DOHH2 (cell line): ENCODE results near the gene ZNF284.

Experiments used
- H3F3A ChIP-seq: fragments of 200-600 bp; sonication (generic), shearing (Covaris generic); 2 replicates; pipeline ENCODE4 v1.6.0; 2016; ENCODE audit warnings: antibody characterized with exemption, mild to moderate bottlenecking; ENCODE audit not compliant: control insufficient read depth, insufficient read depth
- H3K27ac ChIP-seq: fragments of 200-600 bp; sonication (generic); 2 replicates; pipeline ENCODE4 v1.5.1; 2014; ENCODE audit warnings: low read depth, mild to moderate bottlenecking, low read length, moderate library complexity
- H3K27me3 ChIP-seq: fragments of 200-600 bp; sonication (generic); 2 replicates; pipeline ENCODE4 v1.6.1; 2014; ENCODE audit warnings: mild to moderate bottlenecking, low read length, mixed read lengths; ENCODE audit not compliant: control insufficient read depth
- H3K36me3 ChIP-seq: fragments of 200-600 bp; sonication (generic); 2 replicates; pipeline ENCODE4 v1.6.1; 2014; ENCODE audit warnings: mild to moderate bottlenecking, low read length, moderate library complexity, mixed read lengths; ENCODE audit not compliant: control insufficient read depth
- H3K4me1 ChIP-seq: fragments of 200-600 bp; sonication (generic); 2 replicates; pipeline ENCODE4 v1.6.1; 2014; ENCODE audit warnings: mild to moderate bottlenecking, low read length, mixed read lengths; ENCODE audit not compliant: control insufficient read depth
- H3K4me2 ChIP-seq: fragments of 200-600 bp; sonication (generic); 2 replicates; pipeline ENCODE4 v1.6.0; 2014; ENCODE audit warnings: mild to moderate bottlenecking, low read length, moderate library complexity
- H3K4me3 ChIP-seq: fragments of 200-600 bp; sonication (generic); 2 replicates; pipeline ENCODE4 v1.5.1; 2014; ENCODE audit warnings: mild to moderate bottlenecking, low read length, mixed read lengths
- H3K79me2 ChIP-seq: fragments of 200-600 bp; sonication (generic); 2 replicates; pipeline ENCODE4 v1.6.1; 2014; ENCODE audit warnings: mild to moderate bottlenecking, low read length, mixed read lengths; ENCODE audit not compliant: control insufficient read depth
- H3K9me2 ChIP-seq: fragments of 200-600 bp; sonication (generic); replicated peaks from 2 replicates; pipeline ENCODE4 v1.6.1; 2014; ENCODE audit warnings: mild to moderate bottlenecking, low read length, mixed read lengths; ENCODE audit not compliant: control insufficient read depth
- H3K9me3 ChIP-seq: fragments of 200-600 bp; sonication (generic); 2 replicates; pipeline ENCODE4 v1.6.1; 2014; ENCODE audit warnings: antibody characterized with exemption, low read length, mixed read lengths; ENCODE audit not compliant: control insufficient read depth, insufficient read depth
- H4K20me1 ChIP-seq: fragments of 200-600 bp; sonication (generic); 2 replicates; pipeline ENCODE4 v1.6.0; 2014; ENCODE audit warnings: low read depth, mild to moderate bottlenecking, antibody characterized with exemption, low read length, moderate library complexity; ENCODE audit not compliant: control insufficient read depth, insufficient read depth
- EZH2phosphoT487 ChIP-seq: fragments of 200-600 bp; sonication (generic); IDR thresholded peaks from 2 replicates; pipeline ENCODE4 v1.6.1; 2017; ENCODE audit warnings: borderline replicate concordance, mild to moderate bottlenecking, antibody characterized with exemption, low read length, moderate library complexity, mixed read lengths
- TF ChIP-seq, protein P1 (sequence below): fragments of 200-600 bp; sonication (generic); IDR thresholded peaks from one replicate; pipeline ENCODE4 v1.5.1; 2014; ENCODE audit warnings: antibody characterized with exemption, mild to moderate bottlenecking, low read depth, low read length; ENCODE audit not compliant: poor library complexity, severe bottlenecking

Gene ZNF284

DNA sequence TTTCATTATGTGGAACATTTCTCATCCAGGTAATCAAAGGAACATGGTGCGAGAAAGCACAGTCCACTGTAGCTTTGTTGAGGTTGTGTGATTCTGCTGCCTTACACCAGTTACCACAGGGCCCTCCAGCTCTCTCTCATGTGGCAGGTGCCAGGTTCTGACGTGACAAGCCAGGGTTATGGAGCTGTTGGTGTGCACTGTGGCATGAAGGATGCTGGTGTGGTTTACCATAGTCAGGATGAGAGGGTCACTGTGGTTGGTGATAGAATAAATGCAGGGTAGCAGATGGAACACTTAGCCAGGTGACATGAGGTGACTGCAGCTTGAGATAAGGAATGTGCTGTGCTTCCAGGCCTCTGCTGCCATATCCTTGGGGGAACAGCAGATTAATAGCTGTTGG is 12.7 kb upstream of the ZNF284 start:
- H3K9me3 ChIP-seq = peaks cover 10% of the 10 kb centered on the region; the same call in 1 of the 2 replicates
- no peak for TF ChIP-seq EZH2phosphoT487
- TF ChIP-seq, protein P1, sequence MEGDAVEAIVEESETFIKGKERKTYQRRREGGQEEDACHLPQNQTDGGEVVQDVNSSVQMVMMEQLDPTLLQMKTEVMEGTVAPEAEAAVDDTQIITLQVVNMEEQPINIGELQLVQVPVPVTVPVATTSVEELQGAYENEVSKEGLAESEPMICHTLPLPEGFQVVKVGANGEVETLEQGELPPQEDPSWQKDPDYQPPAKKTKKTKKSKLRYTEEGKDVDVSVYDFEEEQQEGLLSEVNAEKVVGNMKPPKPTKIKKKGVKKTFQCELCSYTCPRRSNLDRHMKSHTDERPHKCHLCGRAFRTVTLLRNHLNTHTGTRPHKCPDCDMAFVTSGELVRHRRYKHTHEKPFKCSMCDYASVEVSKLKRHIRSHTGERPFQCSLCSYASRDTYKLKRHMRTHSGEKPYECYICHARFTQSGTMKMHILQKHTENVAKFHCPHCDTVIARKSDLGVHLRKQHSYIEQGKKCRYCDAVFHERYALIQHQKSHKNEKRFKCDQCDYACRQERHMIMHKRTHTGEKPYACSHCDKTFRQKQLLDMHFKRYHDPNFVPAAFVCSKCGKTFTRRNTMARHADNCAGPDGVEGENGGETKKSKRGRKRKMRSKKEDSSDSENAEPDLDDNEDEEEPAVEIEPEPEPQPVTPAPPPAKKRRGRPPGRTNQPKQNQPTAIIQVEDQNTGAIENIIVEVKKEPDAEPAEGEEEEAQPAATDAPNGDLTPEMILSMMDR = no peak
- no peaks in the 10 kb centered on the region for H3F3A ChIP-seq
- no peaks in the 10 kb centered on the region for H3K79me2 ChIP-seq
- H3K27me3 ChIP-seq = no peaks in the 10 kb centered on the region
- no peak overlapping the region for H3K27ac ChIP-seq
- no peaks in the 10 kb centered on the region for H4K20me1 ChIP-seq
- H3K4me1 ChIP-seq = no peaks in the 10 kb centered on the region
- H3K4me3 ChIP-seq = no peak overlapping the region
- H3K4me2 ChIP-seq = no peak overlapping the region
- H3K9me2 ChIP-seq = no peaks in the 10 kb centered on the region; the same call in 1 of the 2 replicates
- H3K36me3 ChIP-seq = no peaks in the 10 kb centered on the region

DNA sequence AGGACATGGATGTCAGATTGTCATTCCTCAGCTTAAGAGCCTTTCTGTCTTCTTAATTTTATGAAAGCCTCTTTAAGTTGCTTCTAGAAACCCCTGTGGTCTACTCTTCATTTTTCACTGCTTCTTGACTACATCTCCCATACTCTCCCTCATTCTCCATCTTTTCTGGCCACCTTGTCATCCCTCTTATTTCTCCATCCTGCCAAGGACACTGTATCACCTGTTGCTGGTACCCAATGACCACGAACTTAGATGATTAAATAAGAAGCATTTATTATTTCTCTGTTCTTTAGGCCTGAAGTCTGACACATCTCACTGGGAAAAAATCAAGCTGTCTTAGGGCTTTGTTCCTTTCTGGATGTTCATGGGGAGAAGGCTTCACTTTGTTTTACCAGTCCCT is 10.9 kb upstream of the ZNF284 start:
- Histone ChIP-seq H3K36me3 (no peaks in the 10 kb centered on the region), H3K4me2 (no peak overlapping the region)

DNA sequence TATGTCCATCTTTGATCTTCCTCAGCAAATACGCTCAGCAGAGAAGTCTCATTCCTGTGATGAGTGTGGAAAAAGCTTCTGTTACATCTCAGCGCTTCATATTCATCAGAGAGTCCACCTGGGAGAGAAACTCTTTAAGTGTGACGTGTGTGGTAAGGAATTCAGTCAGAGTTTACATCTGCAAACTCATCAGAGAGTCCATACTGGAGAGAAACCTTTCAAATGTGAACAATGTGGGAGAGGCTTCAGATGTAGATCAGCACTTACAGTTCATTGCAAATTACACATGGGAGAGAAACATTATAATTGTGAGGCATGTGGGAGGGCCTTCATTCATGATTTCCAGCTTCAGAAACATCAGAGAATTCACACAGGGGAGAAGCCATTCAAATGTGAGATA is 5.7 kb upstream of the ZNF284 start:
- H3K27ac ChIP-seq = no peak overlapping the region
- H3K36me3 ChIP-seq = no peaks in the 10 kb centered on the region
- no peaks in the 10 kb centered on the region for H4K20me1 ChIP-seq
- H3K4me3 ChIP-seq = no peak overlapping the region
- H3K27me3 ChIP-seq = no peaks in the 10 kb centered on the region
- no peak overlapping the region for H3K4me2 ChIP-seq
- no peaks in the 10 kb centered on the region for H3K79me2 ChIP-seq
- H3K9me2 ChIP-seq = no peaks in the 10 kb centered on the region; the same call in 1 of the 2 replicates
- peaks cover 16% of the 10 kb centered on the region; the same call in 1 of the 2 replicates for H3K9me3 ChIP-seq
- no peaks in the 10 kb centered on the region for H3F3A ChIP-seq
- no peak for TF ChIP-seq EZH2phosphoT487
- TF ChIP-seq, protein P1 = no peak
- no peaks in the 10 kb centered on the region for H3K4me1 ChIP-seq

More for the DNA sequence above, 10.9 kb upstream of the ZNF284 start:
- Histone ChIP-seq H3K4me3 (no peak overlapping the region), H3K27ac (no peak overlapping the region), H3K4me1 (no peaks in the 10 kb centered on the region), H3F3A (no peaks in the 10 kb centered on the region), H3K9me3 (peaks cover 5% of the 10 kb centered on the region; the same call in 1 of the 2 replicates), H3K27me3 (no peaks in the 10 kb centered on the region), H3K9me2 (no peaks in the 10 kb centered on the region; the same call in 1 of the 2 replicates), H4K20me1 (no peaks in the 10 kb centered on the region), H3K79me2 (no peaks in the 10 kb centered on the region)
- TF ChIP-seq, protein P1 = no peak
- TF ChIP-seq EZH2phosphoT487 = no peak

- Histone ChIP-seq H3K4me1 (no peaks in the 10 kb centered on the region), H3K36me3 (no peaks in the 10 kb centered on the region), H4K20me1 (no peaks in the 10 kb centered on the region), H3K9me3 (peaks cover 29% of the 10 kb centered on the region; the same call in 1 of the 2 replicates), H3F3A (no peaks in the 10 kb centered on the region), H3K79me2 (no peaks in the 10 kb centered on the region), H3K9me2 (no peaks in the 10 kb centered on the region), H3K27me3 (no peaks in the 10 kb centered on the region), H3K27ac (no peak overlapping the region), H3K4me2 (no peak overlapping the region), H3K4me3 (no peak overlapping the region)
- no peak for TF ChIP-seq EZH2phosphoT487
- TF ChIP-seq, protein P1 = no peak
Observed at GRCh38 chr19:44069415-44069814, 2.5 kb upstream of the ZNF284 start.
